Hematopoietic multipotent progenitor cell treated with erythropoietin and hydrocortisone succinate and interleukin-3 and kit ligand, for 8 days (in vitro differentiated cells): ENCODE data around the gene CFL1.

ENCODE experiments used
- DNase-seq: peaks from one replicate; pipeline ENCODE4 v3.0.0-alpha.2; 2015

CFL1 gene

GRCh38 chr11:65829459-65829858 is 28.5 kb downstream of the CFL1 start:
- no peak for DNase-seq

- DNase-seq: no peak
These were observed 30.8 kb downstream of the CFL1 start for GRCh38 chr11:65826984-65827735.

DNA sequence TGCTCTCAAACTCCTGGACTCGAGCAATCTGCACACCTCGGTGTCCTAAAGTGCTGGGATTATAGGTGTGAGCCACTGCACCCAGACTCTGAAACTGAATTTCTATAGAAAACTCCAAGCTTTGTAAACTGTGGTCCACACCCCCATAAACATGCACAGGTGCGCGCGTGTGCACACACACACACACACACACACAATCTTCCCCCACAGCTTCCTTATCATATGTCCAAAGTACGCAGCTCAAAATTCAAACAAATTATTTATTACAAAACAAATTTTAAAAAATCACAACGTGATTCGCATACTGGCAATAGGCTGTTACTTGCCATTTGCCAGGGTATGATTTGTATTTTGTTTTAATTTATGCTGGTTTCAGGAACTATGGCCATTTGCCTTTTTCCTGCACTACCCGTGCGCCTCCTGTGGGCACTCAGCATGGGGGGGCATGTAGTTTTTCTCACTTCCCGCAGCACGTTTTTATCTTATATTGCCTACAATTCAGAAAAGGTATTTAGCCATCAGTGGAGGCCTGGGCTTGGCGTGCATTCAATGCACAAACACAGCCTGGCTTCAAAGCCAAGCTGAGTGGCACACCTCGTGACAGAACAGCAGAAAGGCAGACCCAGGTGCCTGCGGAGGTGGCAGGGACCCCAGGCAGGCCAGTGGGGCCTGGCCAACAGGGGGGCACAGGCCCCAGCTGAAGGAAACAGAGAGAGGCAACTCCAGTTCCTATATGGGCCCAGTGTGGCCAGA is 35.0 kb downstream of the CFL1 start:
- no peak for DNase-seq

DNA sequence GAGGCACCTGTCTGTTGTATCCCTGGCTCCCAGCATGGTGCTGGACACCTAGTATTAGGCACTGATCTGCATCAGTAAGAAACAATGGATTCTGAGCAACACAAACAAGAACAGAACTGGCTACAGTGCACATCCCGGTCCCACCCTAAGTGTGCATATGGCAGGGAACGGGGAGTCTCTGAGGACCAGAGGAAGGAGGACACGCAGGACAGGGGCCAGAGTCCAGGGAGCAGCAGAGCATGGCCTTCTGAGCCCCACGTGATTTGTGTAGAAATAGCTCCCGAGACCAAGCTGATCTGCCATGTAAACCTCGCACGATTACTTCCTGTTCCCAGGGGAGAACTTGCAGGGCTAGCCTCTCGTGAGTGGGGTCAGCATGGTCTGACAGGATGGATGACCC is 36.9 kb downstream of the CFL1 start:
- DNase-seq: no peak

DNA sequence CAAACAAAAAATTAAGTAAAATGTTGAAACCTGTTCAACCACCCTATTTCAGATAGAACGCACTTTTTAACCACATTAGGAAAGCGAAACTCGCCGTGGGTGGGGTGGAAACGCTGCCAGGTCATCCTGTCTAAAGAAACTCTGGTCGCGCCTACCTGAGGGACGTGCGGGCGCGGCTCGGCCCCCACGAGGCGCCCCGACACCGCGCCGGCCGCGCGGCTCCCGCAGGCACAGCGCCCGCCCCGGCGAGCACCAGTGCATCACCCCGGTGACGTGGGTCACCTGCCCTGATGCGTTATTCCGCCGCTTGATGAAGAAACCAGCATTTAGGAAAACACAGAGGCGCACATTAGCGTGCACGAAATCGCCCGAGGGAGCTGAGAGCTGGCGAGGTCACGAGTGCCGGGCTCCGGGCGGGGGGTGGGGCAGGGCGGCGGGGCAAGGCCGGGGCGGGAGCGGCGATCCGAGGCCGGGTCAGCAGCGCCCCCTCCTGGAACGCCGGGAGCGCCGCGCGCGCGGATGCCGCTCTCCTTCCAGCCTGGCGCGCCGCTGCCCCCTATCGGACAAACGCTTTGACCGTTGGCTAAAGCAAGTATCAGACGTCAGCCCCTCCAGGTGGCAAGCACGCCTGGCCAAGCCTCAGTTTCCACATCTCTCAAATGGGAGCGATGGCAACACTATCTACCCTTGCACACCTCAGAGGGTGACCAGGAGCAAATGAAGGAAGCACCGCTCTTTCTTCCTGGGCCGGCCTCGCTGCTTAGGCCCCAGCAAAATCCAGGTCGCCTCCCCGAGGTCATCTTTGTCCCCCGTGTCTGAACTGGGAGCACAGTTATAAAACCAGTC is 39.9 kb downstream of the CFL1 start:
- peak; percentile 84 for DNase-seq

- no peak for DNase-seq
These were observed 40.6 kb downstream of the CFL1 start for GRCh38 chr11:65817312-65817834.

GRCh38 chr11:65816696-65817095 is 41.3 kb downstream of the CFL1 start:
- no peak for DNase-seq

DNA sequence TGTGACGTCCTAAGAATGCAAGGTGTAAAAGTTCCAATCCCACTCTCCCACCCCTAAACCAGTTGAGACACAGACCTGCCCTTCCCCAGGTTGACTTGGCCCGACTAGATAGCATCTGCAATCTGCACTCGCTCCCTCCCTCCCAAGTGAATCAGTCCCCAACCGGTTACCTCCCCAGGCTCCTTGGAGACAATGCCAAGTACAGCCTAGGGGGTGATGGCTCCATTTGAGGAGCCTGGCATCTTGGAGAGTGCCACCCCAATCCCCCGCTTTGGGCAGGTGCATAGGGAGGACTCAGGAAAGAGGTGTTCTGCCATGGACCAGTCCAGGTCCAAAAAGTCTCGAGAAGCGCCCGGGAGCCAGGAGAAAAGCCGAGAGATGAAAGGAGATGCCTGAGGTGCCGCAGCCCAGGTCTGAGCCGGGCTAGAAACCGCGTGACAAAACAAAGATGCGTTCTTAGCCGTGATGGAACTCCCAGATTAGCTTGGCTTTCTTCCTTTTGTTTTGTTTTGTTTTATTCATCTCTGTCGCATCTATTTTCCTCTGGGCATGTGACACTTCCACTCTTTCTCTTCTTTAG is 42.9 kb downstream of the CFL1 start:
- no peak for DNase-seq

DNA sequence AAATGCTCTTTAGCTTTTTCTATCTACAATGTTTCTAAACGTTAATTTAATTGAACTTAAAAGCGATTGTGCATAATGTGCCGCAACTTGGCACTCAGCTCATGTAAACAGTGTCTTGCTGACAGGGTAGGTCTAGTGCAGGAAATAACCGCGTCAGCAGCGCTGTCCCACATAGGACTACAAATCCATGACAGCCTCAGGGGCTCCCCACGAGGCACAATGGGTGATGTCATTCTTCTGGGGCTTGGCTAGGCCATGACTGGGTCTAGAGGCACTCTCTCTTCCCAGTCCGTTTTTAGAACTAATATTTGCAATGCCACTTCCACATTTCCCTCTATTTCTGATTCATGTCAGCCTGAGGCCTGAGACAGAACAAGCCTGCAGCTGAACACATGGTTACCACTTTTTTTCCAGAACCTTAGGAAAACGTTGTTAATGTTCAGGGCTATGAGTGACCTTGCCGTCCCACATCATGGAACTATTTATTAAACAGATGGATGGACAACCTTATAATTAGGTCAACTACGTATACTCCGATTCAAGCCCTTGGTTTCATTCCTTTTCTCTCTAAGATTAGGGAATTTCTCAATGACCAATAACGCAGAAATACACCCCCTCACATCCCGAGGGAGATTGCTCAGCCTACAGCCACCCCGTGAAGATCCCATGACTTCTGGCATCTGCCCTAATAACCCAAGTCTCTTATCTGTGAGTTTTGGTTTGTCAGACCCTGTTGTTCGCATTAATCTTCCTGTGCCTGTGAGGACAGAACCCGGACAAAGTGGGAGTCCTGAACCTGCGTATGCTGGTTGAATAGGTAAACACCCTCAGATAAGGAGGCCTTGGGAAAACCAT is 43.6 kb downstream of the CFL1 start:
- no peak for DNase-seq

- DNase-seq: no peak
These were observed 46.1 kb downstream of the CFL1 start for GRCh38 chr11:65811764-65812475.

DNA sequence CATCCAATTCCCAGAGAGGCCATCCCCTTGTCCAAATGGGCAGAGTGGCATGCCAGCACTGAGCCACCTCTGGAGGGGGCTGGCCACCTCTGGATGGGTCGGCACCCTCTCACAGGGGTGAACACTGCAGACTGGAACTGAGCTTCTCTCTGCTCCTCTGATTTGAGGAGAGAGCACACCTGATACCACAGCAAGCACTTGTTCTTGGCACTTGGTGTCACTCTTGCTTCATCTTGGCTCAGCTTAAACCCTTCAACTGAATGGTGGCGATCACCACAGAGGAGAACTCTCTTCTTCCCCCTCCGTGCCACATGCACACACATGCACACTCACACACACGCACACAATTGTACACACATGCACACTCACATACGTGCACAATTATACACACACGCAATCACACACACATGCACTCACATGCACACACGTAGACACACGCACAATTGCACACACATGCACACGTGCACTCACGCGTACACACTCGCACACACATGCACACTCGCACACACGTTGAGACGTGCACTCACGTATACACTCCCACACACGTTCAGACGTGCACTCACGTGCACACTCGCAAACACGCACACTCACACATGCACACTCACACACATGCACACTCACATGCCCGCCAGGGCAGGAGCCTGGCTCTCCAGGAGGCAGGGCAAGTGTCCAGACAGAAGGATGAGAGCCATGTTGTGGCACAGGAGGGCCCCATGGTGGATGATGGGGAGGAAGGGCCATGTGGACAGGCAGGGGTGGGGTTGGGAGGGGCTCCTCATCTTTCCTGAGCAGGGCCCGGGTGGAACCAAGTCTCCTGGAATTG is 47.7 kb downstream of the CFL1 start:
- DNase-seq: peak; percentile 31

DNA sequence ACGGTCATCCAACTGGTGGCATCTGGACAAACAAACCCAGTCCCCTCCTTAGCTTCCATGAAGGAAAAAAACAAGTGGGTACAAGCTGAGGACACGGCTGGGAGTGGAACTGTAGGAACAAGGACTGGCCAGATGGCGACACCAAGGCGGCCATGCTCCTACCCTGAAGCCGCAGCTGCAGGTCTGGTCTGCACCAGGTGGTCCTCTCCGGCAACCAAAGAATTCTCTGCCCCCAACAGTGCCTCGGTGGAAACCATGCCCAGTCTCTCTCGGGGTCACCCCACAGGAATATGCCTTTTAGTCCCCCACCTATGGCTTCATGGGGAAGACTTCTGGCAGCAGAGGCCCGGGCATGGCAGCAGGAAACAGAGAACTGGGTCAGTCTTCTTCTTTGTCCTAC is 48.5 kb downstream of the CFL1 start:
- DNase-seq: no peak

DNA sequence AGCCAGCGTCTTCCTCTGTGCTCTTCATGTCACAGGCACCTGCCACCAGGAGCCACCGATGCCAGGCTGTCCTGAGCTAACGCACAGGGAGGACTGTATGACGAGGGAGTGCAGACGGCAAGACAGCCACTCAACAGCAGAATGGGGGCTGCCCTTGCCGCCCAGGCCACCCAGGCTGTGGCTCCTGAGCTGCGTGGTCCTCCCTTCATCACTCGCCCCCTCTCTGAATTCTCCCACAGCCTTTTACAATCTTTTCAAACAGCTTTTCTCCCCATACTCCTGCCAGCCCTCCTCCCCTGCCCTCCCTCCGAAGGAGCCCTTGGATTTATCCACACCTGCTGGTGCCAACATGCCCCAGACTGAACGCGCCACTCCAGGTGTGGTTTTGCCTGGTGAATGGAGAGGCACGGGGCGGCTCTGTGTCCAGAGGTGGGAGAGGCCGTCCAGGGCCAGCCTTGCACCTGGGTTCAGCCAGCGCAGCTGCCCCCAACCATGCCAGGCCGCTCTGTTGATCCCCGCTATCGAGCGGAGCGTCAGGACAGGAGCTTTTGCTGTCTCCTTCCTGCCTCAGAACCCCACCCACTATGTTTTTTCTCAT is 49.1 kb downstream of the CFL1 start:
- no peak for DNase-seq

GRCh38 chr11:65806979-65807378 is 51.0 kb downstream of the CFL1 start:
- peak; percentile 56 for DNase-seq
